LNCaP clone FGC (cell line): ENCODE measurements around the gene HACL1.

Source experiments
- DNase-seq: peaks from one replicate; pipeline ENCODE4 v3.0.0-alpha.2; 2011; ENCODE audit warnings: low read depth
- H3K4me3 ChIP-seq: 2 replicates; pipeline ENCODE4 v1.5.1; 2011; ENCODE audit warnings: mild to moderate bottlenecking, low read depth, low read length, control low read depth
- TF ChIP-seq, protein P1 (sequence below): IDR thresholded peaks from 2 replicates; pipeline ENCODE4 v1.5.1; 2012; ENCODE audit warnings: mild to moderate bottlenecking; ENCODE audit not compliant: control insufficient read depth, insufficient read depth; ENCODE audit errors: extremely low read depth

Gene HACL1

GRCh38 chr3:15645246-15645645, 43.9 kb upstream of the HACL1 start:
- no peak overlapping the region for H3K4me3 ChIP-seq
- DNase-seq = no peak
- TF ChIP-seq, protein P1, sequence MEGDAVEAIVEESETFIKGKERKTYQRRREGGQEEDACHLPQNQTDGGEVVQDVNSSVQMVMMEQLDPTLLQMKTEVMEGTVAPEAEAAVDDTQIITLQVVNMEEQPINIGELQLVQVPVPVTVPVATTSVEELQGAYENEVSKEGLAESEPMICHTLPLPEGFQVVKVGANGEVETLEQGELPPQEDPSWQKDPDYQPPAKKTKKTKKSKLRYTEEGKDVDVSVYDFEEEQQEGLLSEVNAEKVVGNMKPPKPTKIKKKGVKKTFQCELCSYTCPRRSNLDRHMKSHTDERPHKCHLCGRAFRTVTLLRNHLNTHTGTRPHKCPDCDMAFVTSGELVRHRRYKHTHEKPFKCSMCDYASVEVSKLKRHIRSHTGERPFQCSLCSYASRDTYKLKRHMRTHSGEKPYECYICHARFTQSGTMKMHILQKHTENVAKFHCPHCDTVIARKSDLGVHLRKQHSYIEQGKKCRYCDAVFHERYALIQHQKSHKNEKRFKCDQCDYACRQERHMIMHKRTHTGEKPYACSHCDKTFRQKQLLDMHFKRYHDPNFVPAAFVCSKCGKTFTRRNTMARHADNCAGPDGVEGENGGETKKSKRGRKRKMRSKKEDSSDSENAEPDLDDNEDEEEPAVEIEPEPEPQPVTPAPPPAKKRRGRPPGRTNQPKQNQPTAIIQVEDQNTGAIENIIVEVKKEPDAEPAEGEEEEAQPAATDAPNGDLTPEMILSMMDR = no peak

GRCh38 chr3:15638891-15639262, 37.5 kb upstream of the HACL1 start:
- no peak overlapping the region for H3K4me3 ChIP-seq
- DNase-seq = no peak
- TF ChIP-seq, protein P1 = no peak

- no peak for DNase-seq
These were observed 37.0 kb upstream of the HACL1 start for GRCh38 chr3:15638193-15638890.

DNA sequence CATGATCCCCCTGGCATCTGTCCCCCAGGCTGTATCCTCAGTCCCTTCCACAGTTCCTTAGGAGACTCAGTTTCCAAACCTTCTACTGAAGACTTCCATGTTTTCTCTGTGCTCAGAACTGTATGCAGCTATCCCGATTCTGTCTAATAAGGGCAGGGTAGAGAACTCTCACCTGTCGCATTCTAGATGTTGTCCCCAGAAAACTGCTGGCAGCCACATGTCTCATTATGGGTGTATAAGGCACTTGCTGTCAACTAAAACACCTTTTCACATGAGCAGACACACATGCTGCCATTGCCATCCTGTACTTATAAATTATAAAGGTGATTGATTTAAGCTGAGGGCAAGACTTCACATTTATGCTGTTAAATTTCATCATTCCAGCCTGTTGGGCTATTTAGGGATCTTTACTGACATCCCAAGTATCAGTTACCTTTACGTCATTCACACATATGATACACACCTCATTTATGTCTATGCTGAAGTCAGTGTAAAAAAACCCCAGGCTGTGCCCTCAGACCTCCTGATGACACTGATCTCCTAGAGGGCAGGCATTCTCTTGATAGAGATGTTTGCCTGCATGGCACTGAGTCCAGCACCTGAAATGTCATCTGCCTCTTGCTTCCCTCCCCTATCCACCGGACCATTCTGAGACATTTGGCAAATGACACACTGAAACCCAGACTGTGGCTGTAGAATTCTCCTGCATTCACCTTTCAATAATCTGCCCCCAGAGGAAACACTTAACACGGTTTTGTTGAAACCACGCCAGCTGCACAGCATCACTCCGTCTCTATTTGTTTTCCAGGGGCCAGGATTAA, 36.0 kb upstream of the HACL1 start:
- H3K4me3 ChIP-seq = no peak overlapping the region
- DNase-seq = no peak
- TF ChIP-seq, protein P1 = no peak

More at GRCh38 chr3:15638193-15638890, 37.0 kb upstream of the HACL1 start:
- no peak overlapping the region for H3K4me3 ChIP-seq
- TF ChIP-seq, protein P1 = no peak

GRCh38 chr3:15636028-15636709, 34.8 kb upstream of the HACL1 start:
- no peak overlapping the region for H3K4me3 ChIP-seq
- TF ChIP-seq, protein P1 = no peak
- no peak for DNase-seq

- H3K4me3 ChIP-seq = no peak overlapping the region
- DNase-seq = no peak
- TF ChIP-seq, protein P1 = no peak
These were observed 33.8 kb upstream of the HACL1 start for GRCh38 chr3:15635121-15635661.
